Vagina (tissue), 2 donors: ENCODE measurements around the gene SMURF2. TPM values are rescaled to one million over a fixed set of nuclear protein-coding genes. Genes with fewer than 3 reads are reported as not detected.

ENCODE experiments used
- DNase-seq, 2 donors: peaks; one replicate each; pipeline ENCODE4 v3.0.0-alpha.2; 2017; ENCODE audit errors: extremely low spot score in 2 of 2
- H3K27ac ChIP-seq: fragments of 200-600 bp; sonication (generic); one replicate; pipeline ENCODE4 v1.5.1; 2019
- H3K27me3 ChIP-seq: fragments of 200-600 bp; sonication (generic); one replicate; pipeline ENCODE4 v1.5.1; 2019
- H3K36me3 ChIP-seq, 2 donors: fragments of 200-600 bp; sonication (generic); one replicate each; pipeline ENCODE4 v1.5.1; 2017 to 2019
- H3K4me1 ChIP-seq: fragments of 200-600 bp; sonication (generic); one replicate; pipeline ENCODE4 v1.5.1; 2019
- H3K4me3 ChIP-seq, 2 donors: fragments of 200-600 bp; sonication (generic); 1 replicate in 1 of 2; 2 replicates in 1 of 2; pipeline ENCODE4 v1.5.1; 2016 to 2019
- H3K9me3 ChIP-seq: fragments of 200-600 bp; sonication (generic); one replicate; pipeline ENCODE4 v1.5.1; 2019
- POLR2A ChIP-seq, 2 donors: fragments of 450-650 bp; IDR thresholded peaks; one replicate each; pipeline ENCODE4 v1.6.1; 2017; ENCODE audit warnings: antibody characterized with exemption in 2 of 2, mild to moderate bottlenecking in 2 of 2, moderate library complexity in 2 of 2
- POLR2AphosphoS5 ChIP-seq, 2 donors: sonication (generic); formaldehyde crosslinking; IDR thresholded peaks; one replicate each; pipeline ENCODE4 v1.9.0; 2017; ENCODE audit warnings: antibody characterized with exemption in 2 of 2, mild to moderate bottlenecking in 2 of 2, low read depth in 1 of 2; ENCODE audit not compliant: insufficient read depth in 1 of 2
- intact Hi-C: fragments of 100-400 bp; cut with DNase I; formaldehyde crosslinking; loops from one replicate; pipeline ENCODE4 v1.15.1; 2023
- total RNA-seq: library from RNA; depleted of rRNA; stranded (reverse); fragments of >200 nt; gene quantifications from one replicate; pipeline ENCODE4 v1.2.3, GENCODE V29; 2016
- TF ChIP-seq, protein P1 (sequence below), 3 experiments: fragments of 450-650 bp in 2 of 3; fragments of 200-600 bp in 1 of 3; sonication (generic) in 1 of 3; IDR thresholded peaks; one replicate each; pipeline ENCODE4 v1.5.1; 2017 to 2019; ENCODE audit warnings: antibody characterized with exemption in 3 of 3, mild to moderate bottlenecking in 2 of 3, moderate library complexity in 2 of 3

SMURF2 gene
- total RNA-seq, 1 donor from 2014 or later = 19.9 TPM

DNA sequence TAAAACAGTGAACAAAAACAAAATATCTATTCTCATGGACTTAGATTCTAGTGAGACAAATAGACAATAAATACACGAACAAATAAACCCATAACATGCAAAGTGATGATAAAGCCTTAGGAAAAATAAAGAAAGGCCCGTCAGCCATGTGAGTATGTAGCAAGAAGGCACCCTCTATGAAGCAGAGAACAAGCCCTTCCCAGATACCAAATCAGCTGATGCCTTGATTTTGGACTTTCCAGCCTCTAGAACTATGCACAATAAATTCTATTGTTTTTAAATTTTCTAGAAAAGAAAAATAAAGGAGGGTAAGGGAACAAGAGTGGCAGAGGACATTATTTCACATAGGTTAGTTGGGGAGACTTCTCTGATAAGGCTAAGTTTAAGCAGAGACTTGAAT is 40.7 kb upstream of the SMURF2 start:
- Histone ChIP-seq H3K4me3 (no peak overlapping the region), H3K9me3 (no peaks in the 10 kb centered on the region), H3K27me3 (no peaks in the 10 kb centered on the region), H3K27ac (no peak overlapping the region), H3K36me3 (no peaks in the 10 kb centered on the region), H3K4me1 (peaks cover 17% of the 10 kb centered on the region)
- intact Hi-C loops = loop anchor here (1.0 kb wide), 1 partner anchor 21 kb away; no protein-coding TSS in a partner anchor
- TF ChIP-seq, protein P1, sequence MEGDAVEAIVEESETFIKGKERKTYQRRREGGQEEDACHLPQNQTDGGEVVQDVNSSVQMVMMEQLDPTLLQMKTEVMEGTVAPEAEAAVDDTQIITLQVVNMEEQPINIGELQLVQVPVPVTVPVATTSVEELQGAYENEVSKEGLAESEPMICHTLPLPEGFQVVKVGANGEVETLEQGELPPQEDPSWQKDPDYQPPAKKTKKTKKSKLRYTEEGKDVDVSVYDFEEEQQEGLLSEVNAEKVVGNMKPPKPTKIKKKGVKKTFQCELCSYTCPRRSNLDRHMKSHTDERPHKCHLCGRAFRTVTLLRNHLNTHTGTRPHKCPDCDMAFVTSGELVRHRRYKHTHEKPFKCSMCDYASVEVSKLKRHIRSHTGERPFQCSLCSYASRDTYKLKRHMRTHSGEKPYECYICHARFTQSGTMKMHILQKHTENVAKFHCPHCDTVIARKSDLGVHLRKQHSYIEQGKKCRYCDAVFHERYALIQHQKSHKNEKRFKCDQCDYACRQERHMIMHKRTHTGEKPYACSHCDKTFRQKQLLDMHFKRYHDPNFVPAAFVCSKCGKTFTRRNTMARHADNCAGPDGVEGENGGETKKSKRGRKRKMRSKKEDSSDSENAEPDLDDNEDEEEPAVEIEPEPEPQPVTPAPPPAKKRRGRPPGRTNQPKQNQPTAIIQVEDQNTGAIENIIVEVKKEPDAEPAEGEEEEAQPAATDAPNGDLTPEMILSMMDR (IDR thresholded peaks at IDR 0.05) = no peak
- TF ChIP-seq POLR2AphosphoS5 (IDR thresholded peaks at IDR 0.05; ENCODE audit: insufficient read depth in 1 of 2, low read depth in 1 of 2) (no peak), POLR2A (IDR thresholded peaks at IDR 0.05) (no peak)
- DNase-seq = no peak

DNA sequence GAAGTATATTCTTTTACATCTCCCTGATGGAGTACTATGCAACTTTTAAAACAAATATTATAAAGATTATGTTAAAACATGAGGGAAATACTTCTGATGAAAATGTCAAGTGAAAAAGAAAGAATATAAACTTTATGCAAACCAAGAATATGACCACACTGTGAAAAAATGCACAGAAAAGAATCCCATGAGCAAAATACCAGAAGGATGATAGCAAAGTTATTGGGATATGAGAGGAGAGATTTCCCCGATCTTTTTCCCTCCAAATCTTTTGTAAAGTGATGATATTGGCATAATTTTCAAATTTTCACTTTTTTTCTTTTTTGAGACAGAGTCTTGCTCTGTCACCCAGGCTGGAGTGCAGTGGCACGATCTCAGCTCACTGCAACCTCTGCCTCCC is 36.6 kb upstream of the SMURF2 start:
- Histone ChIP-seq H3K36me3 (no peaks in the 10 kb centered on the region), H3K27me3 (no peaks in the 10 kb centered on the region), H3K9me3 (no peaks in the 10 kb centered on the region), H3K27ac (no peak overlapping the region), H3K4me3 (no peak overlapping the region), H3K4me1 (no peaks in the 10 kb centered on the region)
- TF ChIP-seq POLR2A (IDR thresholded peaks at IDR 0.05) (no peak), POLR2AphosphoS5 (IDR thresholded peaks at IDR 0.05; ENCODE audit: insufficient read depth in 1 of 2, low read depth in 1 of 2) (no peak)
- TF ChIP-seq, protein P1 (IDR thresholded peaks at IDR 0.05) = no peak
- intact Hi-C loops = no loop called here
- no peak for DNase-seq

DNA sequence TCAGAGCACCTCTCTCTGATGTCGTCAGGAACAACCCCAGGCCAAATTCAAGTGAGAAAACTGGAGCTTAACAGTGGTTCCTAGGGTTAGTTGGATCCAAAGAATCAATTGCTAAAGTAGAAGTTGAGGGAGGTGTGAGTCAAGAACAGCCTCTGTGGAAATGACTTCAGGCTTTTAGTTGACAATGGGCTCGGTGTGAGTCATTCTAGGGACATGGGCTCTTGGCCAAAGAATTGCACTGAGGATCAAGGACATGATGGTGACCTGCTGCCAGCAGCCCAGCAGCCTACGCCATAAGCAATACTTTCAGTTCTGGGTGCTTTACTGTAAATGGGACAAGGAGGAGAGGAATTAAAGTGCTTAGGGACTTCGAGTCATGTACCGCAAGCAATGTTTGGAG is 32.1 kb upstream of the SMURF2 start:
- intact Hi-C loops = no loop called here
- Histone ChIP-seq H3K4me3 (no peak overlapping the region), H3K36me3 (no peaks in the 10 kb centered on the region), H3K27me3 (no peaks in the 10 kb centered on the region), H3K27ac (no peak overlapping the region), H3K9me3 (no peaks in the 10 kb centered on the region), H3K4me1 (no peaks in the 10 kb centered on the region)
- DNase-seq = no peak
- TF ChIP-seq POLR2AphosphoS5 (IDR thresholded peaks at IDR 0.05; ENCODE audit: insufficient read depth in 1 of 2, low read depth in 1 of 2) = peak in 1 of 2 donors; percentile 22
- TF ChIP-seq, protein P1 (IDR thresholded peaks at IDR 0.05) = no peak
- no peak for TF ChIP-seq POLR2A (IDR thresholded peaks at IDR 0.05)

DNA sequence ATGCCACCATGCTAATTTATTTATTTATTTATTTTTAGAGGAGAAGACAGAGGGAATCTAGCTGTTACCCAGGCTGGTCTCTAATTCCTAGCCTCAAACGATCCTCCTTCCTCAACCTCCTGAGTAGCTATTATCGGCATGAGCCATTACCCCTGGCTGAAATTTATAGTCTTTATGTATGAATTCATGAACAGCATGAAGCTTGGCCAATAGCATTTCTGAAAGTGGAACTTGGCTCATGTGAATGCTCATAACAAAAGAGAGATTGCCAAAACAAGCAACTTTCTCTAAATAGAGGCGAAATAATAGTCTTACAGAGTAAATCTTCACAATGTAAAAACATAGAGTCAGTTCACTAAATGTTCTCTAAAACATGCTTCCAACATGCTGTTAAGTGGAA is 30.1 kb upstream of the SMURF2 start:
- Histone ChIP-seq H3K36me3 (no peaks in the 10 kb centered on the region), H3K27me3 (no peaks in the 10 kb centered on the region), H3K4me1 (no peaks in the 10 kb centered on the region), H3K9me3 (no peaks in the 10 kb centered on the region), H3K4me3 (no peak overlapping the region), H3K27ac (no peak overlapping the region)
- intact Hi-C loops = no loop called here
- TF ChIP-seq POLR2AphosphoS5 (IDR thresholded peaks at IDR 0.05; ENCODE audit: insufficient read depth in 1 of 2, low read depth in 1 of 2) (no peak), POLR2A (IDR thresholded peaks at IDR 0.05) (no peak)
- TF ChIP-seq, protein P1 (IDR thresholded peaks at IDR 0.05) = no peak
- DNase-seq = no peak

DNA sequence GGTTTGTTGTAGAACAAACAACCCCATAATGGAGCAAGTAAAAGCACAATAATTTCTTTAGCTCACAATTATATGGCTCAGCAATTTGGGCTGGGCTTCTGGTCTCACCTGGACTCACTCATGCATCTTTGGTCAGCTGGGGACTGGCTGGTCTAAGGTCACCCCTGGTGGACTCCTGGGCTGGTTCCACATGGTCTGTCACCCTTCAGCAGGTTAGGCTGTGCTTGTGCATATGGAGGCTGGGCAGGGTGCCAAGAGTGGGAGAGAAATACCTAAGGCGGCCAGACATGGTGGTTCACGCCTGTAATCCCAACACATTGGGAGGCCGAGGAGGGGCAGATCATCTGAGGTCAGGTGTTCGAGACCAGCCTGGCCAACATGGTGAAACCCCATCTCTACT is 27.0 kb upstream of the SMURF2 start:
- Histone ChIP-seq H3K4me3 (no peak overlapping the region), H3K27me3 (no peaks in the 10 kb centered on the region), H3K36me3 (no peaks in the 10 kb centered on the region), H3K9me3 (no peaks in the 10 kb centered on the region), H3K4me1 (no peaks in the 10 kb centered on the region), H3K27ac (no peak overlapping the region)
- intact Hi-C loops = no loop called here
- TF ChIP-seq POLR2A (IDR thresholded peaks at IDR 0.05) (no peak), POLR2AphosphoS5 (IDR thresholded peaks at IDR 0.05; ENCODE audit: insufficient read depth in 1 of 2, low read depth in 1 of 2) (no peak)
- TF ChIP-seq, protein P1 (IDR thresholded peaks at IDR 0.05) = no peak
- DNase-seq = no peak
